Keratinocyte (primary cell): ENCODE measurements around the gene B3GLCT. TPM values are rescaled to one million over a fixed set of nuclear protein-coding genes. Genes with fewer than 3 reads are reported as not detected.

Experiments
- DNase-seq: peaks from one replicate; pipeline ENCODE4 v3.0.0-alpha.2; 2011; ENCODE audit warnings: low read depth, missing footprints, low spot score
- FAIRE-seq: peaks from 2 replicates; lab custom pipeline; 2011; peaks lifted over from hg19 to GRCh38; lab: Jason Lieb, UNC
- H2AFZ ChIP-seq: 2 replicates; pipeline ENCODE4 v1.6.0; 2012; ENCODE audit warnings: low read length, control low read depth, inconsistent platforms; ENCODE audit not compliant: control insufficient read depth
- H3K27ac ChIP-seq: 2 replicates; pipeline ENCODE4 v1.5.1; 2011; ENCODE audit warnings: low read length; ENCODE audit not compliant: control insufficient read depth, insufficient read depth
- H3K27me3 ChIP-seq: 3 replicates; pipeline ENCODE4 v1.6.0; 2011; ENCODE audit warnings: low read length; ENCODE audit not compliant: control insufficient read depth, insufficient read depth; ENCODE audit errors: extremely low read depth
- H3K36me3 ChIP-seq, 2 experiments: 2 replicates in 1 of 2; 3 replicates in 1 of 2; pipeline ENCODE4 v1.5.1; 2011; ENCODE audit warnings: low read length in 2 of 2, mild to moderate bottlenecking in 1 of 2; ENCODE audit not compliant: control insufficient read depth in 2 of 2, insufficient read depth in 2 of 2; ENCODE audit errors: extremely low read depth in 1 of 2
- H3K4me1 ChIP-seq: 3 replicates; pipeline ENCODE4 v1.5.1; 2011; ENCODE audit warnings: low read length; ENCODE audit not compliant: control insufficient read depth, insufficient read depth; ENCODE audit errors: extremely low read depth
- H3K4me2 ChIP-seq: 3 replicates; pipeline ENCODE4 v1.6.0; 2011; ENCODE audit warnings: low read depth, low read length; ENCODE audit not compliant: control insufficient read depth, insufficient read depth; ENCODE audit errors: extremely low read depth
- H3K4me3 ChIP-seq, 3 experiments: fragments of 200-600 bp in 1 of 3; sonication (generic) in 1 of 3; 2 replicates in 2 of 3; 3 replicates in 1 of 3; pipeline ENCODE4 v1.5.1; 2011 to 2016; ENCODE audit warnings: low read length in 3 of 3, mild to moderate bottlenecking in 3 of 3, control low read depth in 2 of 3, inconsistent platforms in 1 of 3, low read depth in 1 of 3, mixed read lengths in 1 of 3, mixed run types in 1 of 3, moderate library complexity in 1 of 3; ENCODE audit not compliant: control insufficient read depth in 2 of 3, insufficient read depth in 2 of 3; ENCODE audit errors: extremely low read depth in 1 of 3
- H3K79me2 ChIP-seq: 2 replicates; pipeline ENCODE4 v1.6.0; 2012; ENCODE audit warnings: low read length; ENCODE audit not compliant: control insufficient read depth, insufficient read depth
- H3K9ac ChIP-seq: 3 replicates; pipeline ENCODE4 v1.6.0; 2011; ENCODE audit warnings: low read length; ENCODE audit not compliant: control insufficient read depth, insufficient read depth; ENCODE audit errors: extremely low read depth
- H3K9me1 ChIP-seq: 3 replicates; pipeline ENCODE4 v1.6.0; 2011; ENCODE audit warnings: low read length; ENCODE audit not compliant: control insufficient read depth, insufficient read depth; ENCODE audit errors: extremely low read depth
- H3K9me3 ChIP-seq: 2 replicates; pipeline ENCODE4 v1.5.1; 2012; ENCODE audit warnings: low read depth, low read length; ENCODE audit not compliant: control insufficient read depth
- H4K20me1 ChIP-seq: 3 replicates; pipeline ENCODE4 v1.6.0; 2011; ENCODE audit warnings: low read length; ENCODE audit not compliant: control insufficient read depth, insufficient read depth; ENCODE audit errors: extremely low read depth
- CTCF ChIP-seq, 3 experiments: IDR thresholded peaks in 1 of 3; conservative IDR thresholded peaks in 1 of 3; optimal IDR thresholded peaks in 1 of 3; 2 replicates in 2 of 3; 3 replicates in 1 of 3; pipeline versions ENCODE3 to v1.5.1; 2011; ENCODE audit warnings: low read length in 3 of 3, mild to moderate bottlenecking in 3 of 3, moderate library complexity in 2 of 3, control low read depth in 1 of 3, inconsistent platforms in 1 of 3; ENCODE audit not compliant: insufficient read depth in 2 of 3; ENCODE audit errors: extremely low read depth in 1 of 3
- EZH2 ChIP-seq: IDR thresholded peaks from one replicate; pipeline ENCODE4 v1.6.1; 2012; ENCODE audit warnings: inconsistent platforms, mild to moderate bottlenecking, low read length, moderate library complexity
- dilution Hi-C: fragments of 300-500 bp; cut with MboI; formaldehyde crosslinking; loops from one replicate; pipeline ENCODE4 v1.7.0; 2020; ENCODE audit warnings: low sequenced_read_pairs; ENCODE audit not compliant: extremely low pct_ligation_motif_present
- polyA plus RNA-seq, 5 experiments: library from polyadenylated mRNA; depleted of rRNA in 3 of 5; stranded (reverse) in 3 of 5; stranded (forward) in 1 of 5; unstranded in 1 of 5; fragments of >200 nt; gene quantifications; 1 replicate in 1 of 5; 2 replicates in 3 of 5; 3 replicates in 1 of 5; pipeline versions ENCODE4 v1.2.1 to v1.2.3, GENCODE V29; 2011 to 2012; ENCODE audit warnings: missing spikeins in 2 of 5, low read depth in 1 of 5, low replicate concordance in 1 of 5

B3GLCT gene
- polyA plus RNA-seq, 1 donor (not counting 4 experiments of a cell fraction or from before 2014, with no cell fraction given), result 4.4 TPM

- Histone ChIP-seq H3K9me1 (no peaks in the 10 kb centered on the region), H3K9me3 (no peaks in the 10 kb centered on the region), H3K9ac (no peak overlapping the region), H3K36me3 (no peaks in the 10 kb centered on the region), H3K79me2 (no peaks in the 10 kb centered on the region), H3K4me1 (no peaks in the 10 kb centered on the region), H3K4me2 (no peak overlapping the region), H3K4me3 (no peak overlapping the region), H3K27ac (no peak overlapping the region), H3K27me3 (no peaks in the 10 kb centered on the region), H4K20me1 (no peaks in the 10 kb centered on the region), H2AFZ (no peak overlapping the region)
- no peak for DNase-seq
- no peak for FAIRE-seq
- TF ChIP-seq EZH2 (no peak), CTCF (optimal IDR thresholded peaks at IDR 0.05 in 1 of 3, IDR thresholded peaks at IDR 0.05 in 1 of 3, conservative IDR thresholded peaks at IDR 0.05 in 1 of 3; ENCODE audit: extremely low read depth in 1 of 3, insufficient read depth in 2 of 3, low read length in 3 of 3) (no peak)
- dilution Hi-C loops, result no loop called here
Measured at GRCh38 chr13:31282741-31283455, 83.1 kb downstream of the B3GLCT start.

DNA sequence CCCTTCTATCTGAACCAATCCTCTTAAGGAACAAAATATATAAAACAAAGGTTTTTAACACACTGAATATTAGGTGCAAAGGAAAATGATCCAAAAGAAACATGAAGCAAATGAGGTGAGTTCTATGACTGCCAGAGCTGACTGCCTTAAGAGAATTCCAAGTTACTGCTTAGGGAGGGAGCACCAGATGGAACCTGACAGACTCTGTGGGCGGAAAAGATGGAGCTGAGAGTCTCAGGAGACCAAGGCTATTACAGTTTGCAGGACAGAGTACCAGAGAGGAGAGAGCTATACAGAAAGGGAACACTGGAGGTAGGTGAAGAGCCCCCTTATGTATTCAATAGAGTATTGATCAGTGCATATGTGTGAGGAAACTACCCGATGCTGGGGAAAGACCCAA, 87.2 kb downstream of the B3GLCT start:
- Histone ChIP-seq H3K9me3 (no peaks in the 10 kb centered on the region), H3K4me1 (no peaks in the 10 kb centered on the region), H4K20me1 (no peaks in the 10 kb centered on the region), H3K27ac (no peak overlapping the region), H3K4me3 (no peak overlapping the region), H3K4me2 (no peak overlapping the region), H3K36me3 (no peaks in the 10 kb centered on the region), H3K79me2 (no peaks in the 10 kb centered on the region), H2AFZ (no peak overlapping the region), H3K27me3 (no peaks in the 10 kb centered on the region), H3K9me1 (no peaks in the 10 kb centered on the region), H3K9ac (no peak overlapping the region)
- TF ChIP-seq EZH2 (no peak), CTCF (optimal IDR thresholded peaks at IDR 0.05 in 1 of 3, IDR thresholded peaks at IDR 0.05 in 1 of 3, conservative IDR thresholded peaks at IDR 0.05 in 1 of 3; ENCODE audit: extremely low read depth in 1 of 3, insufficient read depth in 2 of 3, low read length in 3 of 3) (no peak)
- DNase-seq (no peak), FAIRE-seq (no peak)
- dilution Hi-C loops, result no loop called here
